Measurements from ENCODE around the gene PRRX1. TPM values are rescaled to one million over a fixed set of nuclear protein-coding genes. Genes with fewer than 3 reads are reported as not detected.

The PRRX1 gene
- total RNA-seq, 1 donor from 2014 or later, result 0.26 TPM

DNA sequence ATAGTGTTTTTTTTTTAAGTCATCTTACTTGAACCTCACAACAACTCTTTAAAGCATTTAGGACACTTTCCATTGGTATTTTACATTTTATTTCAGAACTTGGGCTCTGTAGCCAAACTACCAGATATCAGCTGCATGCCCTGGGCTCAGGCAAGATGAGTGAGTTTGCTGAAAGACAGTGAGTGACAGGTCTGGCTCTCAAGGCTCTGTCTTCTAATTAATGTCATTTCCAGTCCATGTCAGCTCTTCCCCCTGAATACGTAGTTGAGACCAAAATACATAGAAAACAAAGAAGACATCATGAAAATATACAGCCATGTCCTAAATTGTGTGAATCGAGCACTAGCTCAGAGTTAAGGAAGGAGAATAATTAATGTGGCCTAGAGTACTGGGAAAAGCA, 39.7 kb downstream of the PRRX1 start:
- no peaks in the 10 kb centered on the region for H3K36me3 ChIP-seq (ENCODE audit: control insufficient read depth, insufficient read depth, low read length)
- no peak overlapping the region for H3K4me3 ChIP-seq (ENCODE audit: low read depth, low read length)
- no peak for FAIRE-seq
- no peaks in the 10 kb centered on the region for H3K27me3 ChIP-seq (ENCODE audit: control insufficient read depth, insufficient read depth, low read length)
- TF ChIP-seq, protein P1, sequence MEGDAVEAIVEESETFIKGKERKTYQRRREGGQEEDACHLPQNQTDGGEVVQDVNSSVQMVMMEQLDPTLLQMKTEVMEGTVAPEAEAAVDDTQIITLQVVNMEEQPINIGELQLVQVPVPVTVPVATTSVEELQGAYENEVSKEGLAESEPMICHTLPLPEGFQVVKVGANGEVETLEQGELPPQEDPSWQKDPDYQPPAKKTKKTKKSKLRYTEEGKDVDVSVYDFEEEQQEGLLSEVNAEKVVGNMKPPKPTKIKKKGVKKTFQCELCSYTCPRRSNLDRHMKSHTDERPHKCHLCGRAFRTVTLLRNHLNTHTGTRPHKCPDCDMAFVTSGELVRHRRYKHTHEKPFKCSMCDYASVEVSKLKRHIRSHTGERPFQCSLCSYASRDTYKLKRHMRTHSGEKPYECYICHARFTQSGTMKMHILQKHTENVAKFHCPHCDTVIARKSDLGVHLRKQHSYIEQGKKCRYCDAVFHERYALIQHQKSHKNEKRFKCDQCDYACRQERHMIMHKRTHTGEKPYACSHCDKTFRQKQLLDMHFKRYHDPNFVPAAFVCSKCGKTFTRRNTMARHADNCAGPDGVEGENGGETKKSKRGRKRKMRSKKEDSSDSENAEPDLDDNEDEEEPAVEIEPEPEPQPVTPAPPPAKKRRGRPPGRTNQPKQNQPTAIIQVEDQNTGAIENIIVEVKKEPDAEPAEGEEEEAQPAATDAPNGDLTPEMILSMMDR (IDR thresholded peaks at IDR 0.05; ENCODE audit: insufficient read depth, low read length, severe bottlenecking), result no peak
- no peak for DNase-seq (ENCODE audit: low read depth)

DNA sequence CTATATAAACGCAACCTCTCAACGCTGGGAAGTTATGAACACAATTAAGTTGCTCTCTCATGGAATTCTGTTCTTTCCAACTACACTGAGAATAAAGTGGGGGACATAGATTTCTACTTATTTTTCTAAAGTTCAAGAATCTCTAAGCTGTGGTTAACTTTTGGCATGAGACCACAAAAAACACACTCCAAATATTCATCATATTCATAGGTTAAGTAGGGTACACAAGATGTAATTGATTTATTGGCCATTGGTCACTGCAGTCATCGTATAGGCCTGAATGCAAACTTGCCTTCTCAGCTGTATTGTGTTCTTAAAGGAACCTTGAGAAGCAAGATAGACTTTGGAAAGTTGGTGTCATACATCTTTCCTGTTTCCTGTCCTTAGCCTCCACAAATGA, 40.3 kb downstream of the PRRX1 start:
- H3K36me3 ChIP-seq (ENCODE audit: control insufficient read depth, insufficient read depth, low read length), result no peaks in the 10 kb centered on the region
- H3K4me3 ChIP-seq (ENCODE audit: low read depth, low read length), result no peak overlapping the region
- DNase-seq (ENCODE audit: low read depth) (no peak), FAIRE-seq (no peak)
- no peaks in the 10 kb centered on the region for H3K27me3 ChIP-seq (ENCODE audit: control insufficient read depth, insufficient read depth, low read length)
- TF ChIP-seq, protein P1 (IDR thresholded peaks at IDR 0.05; ENCODE audit: insufficient read depth, low read length, severe bottlenecking), result no peak

DNA sequence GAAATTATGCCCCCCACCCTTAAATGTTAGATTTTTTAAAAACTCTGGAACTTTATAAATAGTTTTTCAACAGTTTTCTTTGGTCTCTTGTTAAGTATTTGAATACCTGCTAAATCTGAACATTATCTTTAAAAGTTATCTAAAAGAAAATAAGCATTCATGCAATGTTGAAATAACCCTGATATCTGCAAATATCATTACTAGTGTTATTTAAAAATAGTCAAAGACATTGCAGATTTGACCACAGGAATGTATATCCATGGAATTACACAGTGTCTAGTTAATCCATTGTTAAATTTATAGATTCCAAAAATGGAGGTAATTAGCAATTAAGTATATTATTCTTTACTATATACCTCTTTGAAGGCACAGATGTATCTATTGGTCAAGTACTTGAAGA, 42.0 kb downstream of the PRRX1 start:
- TF ChIP-seq, protein P1 (IDR thresholded peaks at IDR 0.05; ENCODE audit: insufficient read depth, low read length, severe bottlenecking), result no peak
- Histone ChIP-seq H3K27me3 (ENCODE audit: control insufficient read depth, insufficient read depth, low read length) (no peaks in the 10 kb centered on the region), H3K4me3 (ENCODE audit: low read depth, low read length) (no peak overlapping the region), H3K36me3 (ENCODE audit: control insufficient read depth, insufficient read depth, low read length) (no peaks in the 10 kb centered on the region)
- no peak for FAIRE-seq
- DNase-seq (ENCODE audit: low read depth), result no peak

- FAIRE-seq (no peak), DNase-seq (ENCODE audit: low read depth) (no peak)
- Histone ChIP-seq H3K27me3 (ENCODE audit: control insufficient read depth, insufficient read depth, low read length) (no peaks in the 10 kb centered on the region), H3K36me3 (ENCODE audit: control insufficient read depth, insufficient read depth, low read length) (no peaks in the 10 kb centered on the region), H3K4me3 (ENCODE audit: low read depth, low read length) (no peak overlapping the region)
- TF ChIP-seq, protein P1 (IDR thresholded peaks at IDR 0.05; ENCODE audit: insufficient read depth, low read length, severe bottlenecking), result no peak
Measured at GRCh38 chr1:170707117-170707516, 43.2 kb downstream of the PRRX1 start.

GRCh38 chr1:170707959-170708655, 44.2 kb downstream of the PRRX1 start:
- TF ChIP-seq, protein P1 (IDR thresholded peaks at IDR 0.05; ENCODE audit: insufficient read depth, low read length, severe bottlenecking), result no peak
- H3K4me3 ChIP-seq (ENCODE audit: low read depth, low read length), result no peak overlapping the region
- peak; percentile 99 for DNase-seq (ENCODE audit: low read depth)
- no peak for FAIRE-seq
- no peaks in the 10 kb centered on the region for H3K27me3 ChIP-seq (ENCODE audit: control insufficient read depth, insufficient read depth, low read length)
- H3K36me3 ChIP-seq (ENCODE audit: control insufficient read depth, insufficient read depth, low read length), result no peaks in the 10 kb centered on the region

DNA sequence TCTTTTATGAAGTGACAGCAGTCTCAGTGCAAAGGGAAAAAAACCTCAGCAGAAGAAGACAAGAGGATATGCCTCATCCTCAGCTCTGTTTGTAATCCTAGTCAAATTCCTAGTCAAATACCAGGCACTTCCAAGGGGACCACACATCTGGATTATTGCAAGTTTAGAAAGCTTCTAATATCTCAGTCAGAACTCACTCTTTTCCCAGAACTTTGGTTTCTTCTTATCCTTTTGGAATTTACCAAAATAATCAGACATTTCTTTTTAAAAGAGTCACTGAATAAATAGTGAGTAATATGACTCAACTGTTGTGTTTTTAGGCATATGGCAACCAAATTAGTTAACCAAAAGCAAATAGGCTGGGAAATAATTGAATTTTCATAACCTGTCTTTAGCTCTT, 47.8 kb downstream of the PRRX1 start:
- FAIRE-seq, result no peak

More for the DNA sequence above, 47.8 kb downstream of the PRRX1 start:
- TF ChIP-seq, protein P1 (IDR thresholded peaks at IDR 0.05; ENCODE audit: insufficient read depth, low read length, severe bottlenecking), result no peak
- H3K4me3 ChIP-seq (ENCODE audit: low read depth, low read length), result no peak overlapping the region
- no peaks in the 10 kb centered on the region for H3K27me3 ChIP-seq (ENCODE audit: control insufficient read depth, insufficient read depth, low read length)
- DNase-seq (ENCODE audit: low read depth), result peak; percentile 83
- H3K36me3 ChIP-seq (ENCODE audit: control insufficient read depth, insufficient read depth, low read length), result no peaks in the 10 kb centered on the region

Data from bronchial epithelial cell (primary cell).